Measurements from ENCODE around the gene KIAA1614.

Gene KIAA1614

GRCh38 chr1:180908074-180908765 is 4.5 kb upstream of the KIAA1614 start:
- no peak for TF ChIP-seq CTCF (conservative IDR thresholded peaks at IDR 0.05; ENCODE audit: low read depth, low read length)
- DNase-seq (ENCODE audit: low read depth): no peak
- H3K4me3 ChIP-seq (ENCODE audit: low read length): no peak overlapping the region

GRCh38 chr1:180909005-180909414 is 3.7 kb upstream of the KIAA1614 start:
- no peak for TF ChIP-seq CTCF (conservative IDR thresholded peaks at IDR 0.05; ENCODE audit: low read depth, low read length)
- H3K4me3 ChIP-seq (ENCODE audit: low read length): no peak overlapping the region
- no peak for DNase-seq (ENCODE audit: low read depth)

GRCh38 chr1:180909462-180909976 is 3.2 kb upstream of the KIAA1614 start:
- TF ChIP-seq CTCF (conservative IDR thresholded peaks at IDR 0.05; ENCODE audit: low read depth, low read length): no peak
- no peak overlapping the region for H3K4me3 ChIP-seq (ENCODE audit: low read length)
- no peak for DNase-seq (ENCODE audit: low read depth)

- DNase-seq (ENCODE audit: low read depth): no peak
- TF ChIP-seq CTCF (conservative IDR thresholded peaks at IDR 0.05; ENCODE audit: low read depth, low read length): no peak
- H3K4me3 ChIP-seq (ENCODE audit: low read length): peak overlapping the region; percentile 44
Observed at GRCh38 chr1:180911640-180912191, 981 bp upstream of the KIAA1614 start.

- H3K4me3 ChIP-seq (ENCODE audit: low read length): peak overlapping the region; percentile 44
- no peak for TF ChIP-seq CTCF (conservative IDR thresholded peaks at IDR 0.05; ENCODE audit: low read depth, low read length)
- no peak for DNase-seq (ENCODE audit: low read depth)
Observed at GRCh38 chr1:180912211-180912800, 391 bp upstream of the KIAA1614 start.

- H3K4me3 ChIP-seq (ENCODE audit: low read length): no peak overlapping the region
- no peak for TF ChIP-seq CTCF (conservative IDR thresholded peaks at IDR 0.05; ENCODE audit: low read depth, low read length)
- no peak for DNase-seq (ENCODE audit: low read depth)
Observed at GRCh38 chr1:180915426-180915965, 2.8 kb downstream of the KIAA1614 start.

Measured in retinal pigment epithelial cell (primary cell).